Suprapubic skin (tissue), 3 donors: ENCODE measurements around the gene SYPL1.

Source experiments
- CTCF ChIP-seq, 2 donors: fragments of 200-600 bp in 1 of 2; fragments of 450-650 bp in 1 of 2; sonication (generic) in 1 of 2; IDR thresholded peaks; one replicate each; pipeline ENCODE4 v1.5.1; 2016 to 2019; ENCODE audit warnings: antibody characterized with exemption in 2 of 2, mild to moderate bottlenecking in 1 of 2, moderate library complexity in 1 of 2
- POLR2AphosphoS5 ChIP-seq, 3 donors: sonication (generic); formaldehyde crosslinking; IDR thresholded peaks; one replicate each; pipeline ENCODE4 v1.6.1; 2017; ENCODE audit warnings: antibody characterized with exemption in 3 of 3

GRCh38 chr7:106111655-106112117 lies 426 bp downstream of the SYPL1 start:
- TF ChIP-seq POLR2AphosphoS5 (IDR thresholded peaks at IDR 0.05) (no peak), CTCF (IDR thresholded peaks at IDR 0.05) (no peak)
